ENCODE measurements around the gene OR8G1. TPM values are rescaled to one million over a fixed set of nuclear protein-coding genes. Genes with fewer than 3 reads are reported as not detected.

OR8G1 gene
- total and polyA plus RNA-seq, 9 of the 15 experiments (the other 6 are each of a cell fraction or from before 2014, with no cell fraction given) = 0.03 to 1.4 (median 0.51) TPM; not detected in 1

- TF ChIP-seq SIN3A (IDR thresholded peaks at IDR 0.05; ENCODE audit: borderline replicate concordance in 2 of 2, control insufficient read depth in 1 of 2, low read depth in 2 of 2, low read length in 2 of 2) (no peak), TFAP4 (CRISPR knock-in tag; IDR thresholded peaks at IDR 0.05; ENCODE audit: borderline replicate concordance) (peak; percentile 43; the same call in 1 of the 2 replicates), TRIM28 (IDR thresholded peaks at IDR 0.05) (no peak), U2AF1 (optimal IDR thresholded peaks at IDR 0.05; ENCODE audit: low read depth, low read length) (no peak), CBX2 (IDR thresholded peaks at IDR 0.05; ENCODE audit: insufficient read depth, low read length, poor library complexity, severe bottlenecking) (no peak), ZEB2 (IDR thresholded peaks at IDR 0.05) (peak; percentile 76; the same call in 1 of the 2 replicates), PRPF4 (IDR thresholded peaks at IDR 0.05; ENCODE audit: insufficient read depth, low read depth, low read length, poor library complexity, severe bottlenecking) (no peak), SNRNP70 (optimal IDR thresholded peaks at IDR 0.05; ENCODE audit: low read depth, low read length) (no peak), RFX1 (IDR thresholded peaks at IDR 0.05) (no peak), HNRNPL (IDR thresholded peaks at IDR 0.05; ENCODE audit: low read depth, low read length) (no peak), YY1 (IDR thresholded peaks at IDR 0.05; ENCODE audit: borderline replicate concordance in 1 of 3, control insufficient read depth in 1 of 3, extremely low read depth in 1 of 3, insufficient read depth in 3 of 3, insufficient read length in 1 of 3, insufficient replicate concordance in 2 of 3, low read depth in 1 of 3, low read length in 2 of 3) (peak in 2 of 3 experiments; percentile 12 to 80), ZNF239 (CRISPR knock-in tag; IDR thresholded peaks at IDR 0.05) (peak; percentile 87), MECOM (CRISPR knock-in tag; IDR thresholded peaks at IDR 0.05) (peak; percentile 29; the same call in 1 of the 2 replicates), CBX1 (IDR thresholded peaks at IDR 0.05; ENCODE audit: low read depth) (peak; percentile 31; the same call in 1 of the 2 replicates), NELFE (IDR thresholded peaks at IDR 0.05; ENCODE audit: insufficient read depth, insufficient read length) (no peak), TCFL5 (CRISPR knock-in tag; conservative IDR thresholded peaks at IDR 0.05) (peak; percentile 79), PHB (CRISPR knock-in tag; IDR thresholded peaks at IDR 0.05) (no peak), ZBTB2 (IDR thresholded peaks at IDR 0.05) (peak; percentile 68; the same call in 1 of the 2 replicates), GABPA (tag; conservative IDR thresholded peaks at IDR 0.05; ENCODE audit: low read depth) (no peak), PHF21A (IDR thresholded peaks at IDR 0.05; ENCODE audit: borderline replicate concordance, low read depth) (no peak)
- TF ChIP-seq, protein P1, sequence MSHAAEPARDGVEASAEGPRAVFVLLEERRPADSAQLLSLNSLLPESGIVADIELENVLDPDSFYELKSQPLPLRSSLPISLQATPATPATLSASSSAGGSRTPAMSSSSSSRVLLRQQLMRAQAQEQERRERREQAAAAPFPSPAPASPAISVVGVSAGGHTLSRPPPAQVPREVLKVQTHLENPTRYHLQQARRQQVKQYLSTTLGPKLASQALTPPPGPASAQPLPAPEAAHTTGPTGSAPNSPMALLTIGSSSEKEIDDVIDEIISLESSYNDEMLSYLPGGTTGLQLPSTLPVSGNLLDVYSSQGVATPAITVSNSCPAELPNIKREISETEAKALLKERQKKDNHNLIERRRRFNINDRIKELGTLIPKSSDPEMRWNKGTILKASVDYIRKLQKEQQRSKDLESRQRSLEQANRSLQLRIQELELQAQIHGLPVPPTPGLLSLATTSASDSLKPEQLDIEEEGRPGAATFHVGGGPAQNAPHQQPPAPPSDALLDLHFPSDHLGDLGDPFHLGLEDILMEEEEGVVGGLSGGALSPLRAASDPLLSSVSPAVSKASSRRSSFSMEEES (CRISPR knock-in tag; IDR thresholded peaks at IDR 0.05) = peak; percentile 32; the same call in 1 of the 2 replicates
- TF ChIP-seq, protein P2, sequence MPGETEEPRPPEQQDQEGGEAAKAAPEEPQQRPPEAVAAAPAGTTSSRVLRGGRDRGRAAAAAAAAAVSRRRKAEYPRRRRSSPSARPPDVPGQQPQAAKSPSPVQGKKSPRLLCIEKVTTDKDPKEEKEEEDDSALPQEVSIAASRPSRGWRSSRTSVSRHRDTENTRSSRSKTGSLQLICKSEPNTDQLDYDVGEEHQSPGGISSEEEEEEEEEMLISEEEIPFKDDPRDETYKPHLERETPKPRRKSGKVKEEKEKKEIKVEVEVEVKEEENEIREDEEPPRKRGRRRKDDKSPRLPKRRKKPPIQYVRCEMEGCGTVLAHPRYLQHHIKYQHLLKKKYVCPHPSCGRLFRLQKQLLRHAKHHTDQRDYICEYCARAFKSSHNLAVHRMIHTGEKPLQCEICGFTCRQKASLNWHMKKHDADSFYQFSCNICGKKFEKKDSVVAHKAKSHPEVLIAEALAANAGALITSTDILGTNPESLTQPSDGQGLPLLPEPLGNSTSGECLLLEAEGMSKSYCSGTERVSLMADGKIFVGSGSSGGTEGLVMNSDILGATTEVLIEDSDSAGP (CRISPR knock-in tag; IDR thresholded peaks at IDR 0.05) = no peak
Measured at GRCh38 chr11:124207102-124207792, 33.6 kb upstream of the OR8G1 start (continued).

Measured in K562 (cell line).